WTC11 (cell line): Measurements from ENCODE around the gene RALA.

Source experiments
- TEAD1 ChIP-seq: sonication (generic); formaldehyde crosslinking; IDR thresholded peaks from 2 replicates; pipeline ENCODE4 v1.8.0; 2022; ENCODE audit warnings: mild to moderate bottlenecking, missing genetic modification reagents
- TF ChIP-seq, protein P1 (sequence below): sonication (generic); formaldehyde crosslinking; IDR thresholded peaks from 2 replicates; pipeline ENCODE4 v1.8.1; 2022; ENCODE audit warnings: missing genetic modification reagents, borderline replicate concordance
- TF ChIP-seq, protein P2 (sequence below): sonication (generic); formaldehyde crosslinking; IDR thresholded peaks from 2 replicates; pipeline ENCODE4 v1.8.1; 2022; ENCODE audit warnings: mild to moderate bottlenecking, missing genetic modification reagents, moderate library complexity, borderline replicate concordance
- TF ChIP-seq, protein P3 (sequence below): fragments of 200-600 bp; IDR thresholded peaks from 2 replicates; pipeline ENCODE4 v1.8.0; 2022; ENCODE audit warnings: antibody characterized with exemption

DNA sequence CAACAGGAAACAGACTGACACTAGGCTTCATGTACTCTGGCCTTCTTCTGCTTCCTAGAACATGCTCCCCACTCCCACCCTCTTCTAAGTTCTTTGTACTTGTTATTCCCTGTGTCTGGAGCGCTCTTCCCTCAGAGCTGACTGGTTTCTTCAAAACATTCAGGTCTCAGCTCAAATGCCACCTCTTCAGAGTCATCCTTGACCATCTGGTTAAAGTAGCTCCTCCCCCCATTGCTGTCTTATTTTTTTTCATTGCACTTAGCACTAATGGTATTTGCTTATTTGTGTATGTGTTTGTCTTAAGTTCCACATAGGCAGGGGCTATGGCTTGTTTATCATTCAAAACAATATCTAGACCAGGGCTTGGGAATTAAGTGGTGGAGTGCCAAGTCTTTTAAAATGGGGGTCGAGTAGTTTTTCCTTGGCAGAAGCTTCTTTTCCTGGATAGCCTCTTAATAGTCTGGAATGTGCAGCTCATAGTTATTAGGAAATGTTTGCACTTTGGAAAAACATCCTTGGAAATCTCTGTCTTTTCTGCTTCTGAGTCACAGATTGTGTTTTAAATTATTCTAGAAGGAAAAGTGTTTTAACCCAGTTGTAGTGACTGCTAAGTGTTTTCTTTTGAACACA, 60.0 kb downstream of the RALA start:
- TF ChIP-seq TEAD1 (CRISPR knock-in tag) = no peak
- TF ChIP-seq, protein P1, sequence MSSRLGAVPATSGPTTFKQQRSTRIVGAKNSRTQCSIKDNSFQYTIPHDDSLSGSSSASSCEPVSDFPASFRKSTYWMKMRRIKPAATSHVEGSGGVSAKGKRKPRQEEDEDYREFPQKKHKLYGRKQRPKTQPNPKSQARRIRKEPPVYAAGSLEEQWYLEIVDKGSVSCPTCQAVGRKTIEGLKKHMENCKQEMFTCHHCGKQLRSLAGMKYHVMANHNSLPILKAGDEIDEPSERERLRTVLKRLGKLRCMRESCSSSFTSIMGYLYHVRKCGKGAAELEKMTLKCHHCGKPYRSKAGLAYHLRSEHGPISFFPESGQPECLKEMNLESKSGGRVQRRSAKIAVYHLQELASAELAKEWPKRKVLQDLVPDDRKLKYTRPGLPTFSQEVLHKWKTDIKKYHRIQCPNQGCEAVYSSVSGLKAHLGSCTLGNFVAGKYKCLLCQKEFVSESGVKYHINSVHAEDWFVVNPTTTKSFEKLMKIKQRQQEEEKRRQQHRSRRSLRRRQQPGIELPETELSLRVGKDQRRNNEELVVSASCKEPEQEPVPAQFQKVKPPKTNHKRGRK (CRISPR knock-in tag) = no peak
- TF ChIP-seq, protein P2, sequence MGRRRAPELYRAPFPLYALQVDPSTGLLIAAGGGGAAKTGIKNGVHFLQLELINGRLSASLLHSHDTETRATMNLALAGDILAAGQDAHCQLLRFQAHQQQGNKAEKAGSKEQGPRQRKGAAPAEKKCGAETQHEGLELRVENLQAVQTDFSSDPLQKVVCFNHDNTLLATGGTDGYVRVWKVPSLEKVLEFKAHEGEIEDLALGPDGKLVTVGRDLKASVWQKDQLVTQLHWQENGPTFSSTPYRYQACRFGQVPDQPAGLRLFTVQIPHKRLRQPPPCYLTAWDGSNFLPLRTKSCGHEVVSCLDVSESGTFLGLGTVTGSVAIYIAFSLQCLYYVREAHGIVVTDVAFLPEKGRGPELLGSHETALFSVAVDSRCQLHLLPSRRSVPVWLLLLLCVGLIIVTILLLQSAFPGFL (CRISPR knock-in tag) = no peak
- TF ChIP-seq, protein P3, sequence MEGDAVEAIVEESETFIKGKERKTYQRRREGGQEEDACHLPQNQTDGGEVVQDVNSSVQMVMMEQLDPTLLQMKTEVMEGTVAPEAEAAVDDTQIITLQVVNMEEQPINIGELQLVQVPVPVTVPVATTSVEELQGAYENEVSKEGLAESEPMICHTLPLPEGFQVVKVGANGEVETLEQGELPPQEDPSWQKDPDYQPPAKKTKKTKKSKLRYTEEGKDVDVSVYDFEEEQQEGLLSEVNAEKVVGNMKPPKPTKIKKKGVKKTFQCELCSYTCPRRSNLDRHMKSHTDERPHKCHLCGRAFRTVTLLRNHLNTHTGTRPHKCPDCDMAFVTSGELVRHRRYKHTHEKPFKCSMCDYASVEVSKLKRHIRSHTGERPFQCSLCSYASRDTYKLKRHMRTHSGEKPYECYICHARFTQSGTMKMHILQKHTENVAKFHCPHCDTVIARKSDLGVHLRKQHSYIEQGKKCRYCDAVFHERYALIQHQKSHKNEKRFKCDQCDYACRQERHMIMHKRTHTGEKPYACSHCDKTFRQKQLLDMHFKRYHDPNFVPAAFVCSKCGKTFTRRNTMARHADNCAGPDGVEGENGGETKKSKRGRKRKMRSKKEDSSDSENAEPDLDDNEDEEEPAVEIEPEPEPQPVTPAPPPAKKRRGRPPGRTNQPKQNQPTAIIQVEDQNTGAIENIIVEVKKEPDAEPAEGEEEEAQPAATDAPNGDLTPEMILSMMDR = no peak
